Left lobe of liver (tissue), 2 donors: ENCODE results near the gene MRPL34. TPM values are rescaled to one million over a fixed set of nuclear protein-coding genes. Genes with fewer than 3 reads are reported as not detected.

ENCODE experiments used
- ATAC-seq: fragments of 200-7000 bp; cut with Tn5 transposase; one replicate; pipeline ENCODE4 v1.9.1; 2020; ENCODE audit warnings: mild to moderate bottlenecking, moderate library complexity
- DNase-seq: peaks from one replicate; pipeline ENCODE4 v3.0.0-alpha.2; 2020; ENCODE audit warnings: low spot score
- total RNA-seq: library from RNA; stranded (reverse); gene quantifications from one replicate; pipeline ENCODE4 v1.2.1, GENCODE V29; 2021
- donor health status: DM: no; HTN: no; CAD: no; lungs with moderate emphysema.
- donor health status: DM: no; HTN: yes; CAD: no.

MRPL34 gene
- total RNA-seq, 1 donor from 2014 or later = 148 TPM

- no peak for DNase-seq
- no peak for ATAC-seq
These were observed 21.5 kb downstream of the MRPL34 start for GRCh38 chr19:17327068-17327653.

- DNase-seq (no peak), ATAC-seq (peak; percentile 68)
These were observed 22.2 kb downstream of the MRPL34 start for GRCh38 chr19:17327654-17328516.

- ATAC-seq = no peak
These were observed 23.1 kb downstream of the MRPL34 start for GRCh38 chr19:17328517-17329365.

GRCh38 chr19:17329366-17330261 is 23.9 kb downstream of the MRPL34 start:
- ATAC-seq = no peak

More at GRCh38 chr19:17328517-17329365, 23.1 kb downstream of the MRPL34 start:
- DNase-seq = no peak

GRCh38 chr19:17330262-17331044 is 24.8 kb downstream of the MRPL34 start:
- ATAC-seq (no peak), DNase-seq (no peak)

More at GRCh38 chr19:17329366-17330261, 23.9 kb downstream of the MRPL34 start:
- no peak for DNase-seq

GRCh38 chr19:17331045-17331558 is 25.4 kb downstream of the MRPL34 start:
- DNase-seq (no peak), ATAC-seq (no peak)

GRCh38 chr19:17332360-17332676 is 26.6 kb downstream of the MRPL34 start:
- no peak for ATAC-seq
- no peak for DNase-seq

- DNase-seq (no peak), ATAC-seq (no peak)
These were observed 27.3 kb downstream of the MRPL34 start for GRCh38 chr19:17332677-17333581.

GRCh38 chr19:17333611-17334413 is 28.1 kb downstream of the MRPL34 start:
- no peak for ATAC-seq

GRCh38 chr19:17334414-17335409 is 29.0 kb downstream of the MRPL34 start, which contains the start of gene ANO8:
Gene ANO8 (minus strand): TSS chr19:17334855. CDS start chr19:17334670, 185 bp downstream.
- DNase-seq (peak; percentile 96), ATAC-seq (peak; percentile 79)

More at GRCh38 chr19:17333611-17334413, 28.1 kb downstream of the MRPL34 start:
- DNase-seq = no peak

- no peak for ATAC-seq
- no peak for DNase-seq
These were observed 29.9 kb downstream of the MRPL34 start for GRCh38 chr19:17335575-17335974.

- ATAC-seq (peak; percentile 75), DNase-seq (peak; percentile 96)
These were observed 31.4 kb downstream of the MRPL34 start, which contains the start of gene GTPBP3 for GRCh38 chr19:17336872-17337674. Gene GTPBP3 (plus strand): TSS chr19:17337553. CDS start chr19:17337612, 59 bp downstream.

GRCh38 chr19:17337675-17338432 is 32.2 kb downstream of the MRPL34 start:
- DNase-seq (no peak), ATAC-seq (no peak)

GRCh38 chr19:17338433-17339078 is 32.9 kb downstream of the MRPL34 start:
- DNase-seq = no peak
- no peak for ATAC-seq
